Stimulated activated CD4-positive, alpha-beta T cell treated with anti-CD3 and anti-CD28 coated beads, Interleukin-4, amount 100 ng/mL, for 4 hours (primary cell): Measurements from ENCODE around the gene ASTL.
"Not testable (repeated sequence)": the region's sequence is repeated elsewhere in the genome, so short reads cannot be mapped to it uniquely, and the experiment has no call there.

Experiments used
- DNase-seq, 2 experiments: peaks; one replicate each; pipeline ENCODE4 v3.0.0-alpha.2; 2020

Gene ASTL

DNA sequence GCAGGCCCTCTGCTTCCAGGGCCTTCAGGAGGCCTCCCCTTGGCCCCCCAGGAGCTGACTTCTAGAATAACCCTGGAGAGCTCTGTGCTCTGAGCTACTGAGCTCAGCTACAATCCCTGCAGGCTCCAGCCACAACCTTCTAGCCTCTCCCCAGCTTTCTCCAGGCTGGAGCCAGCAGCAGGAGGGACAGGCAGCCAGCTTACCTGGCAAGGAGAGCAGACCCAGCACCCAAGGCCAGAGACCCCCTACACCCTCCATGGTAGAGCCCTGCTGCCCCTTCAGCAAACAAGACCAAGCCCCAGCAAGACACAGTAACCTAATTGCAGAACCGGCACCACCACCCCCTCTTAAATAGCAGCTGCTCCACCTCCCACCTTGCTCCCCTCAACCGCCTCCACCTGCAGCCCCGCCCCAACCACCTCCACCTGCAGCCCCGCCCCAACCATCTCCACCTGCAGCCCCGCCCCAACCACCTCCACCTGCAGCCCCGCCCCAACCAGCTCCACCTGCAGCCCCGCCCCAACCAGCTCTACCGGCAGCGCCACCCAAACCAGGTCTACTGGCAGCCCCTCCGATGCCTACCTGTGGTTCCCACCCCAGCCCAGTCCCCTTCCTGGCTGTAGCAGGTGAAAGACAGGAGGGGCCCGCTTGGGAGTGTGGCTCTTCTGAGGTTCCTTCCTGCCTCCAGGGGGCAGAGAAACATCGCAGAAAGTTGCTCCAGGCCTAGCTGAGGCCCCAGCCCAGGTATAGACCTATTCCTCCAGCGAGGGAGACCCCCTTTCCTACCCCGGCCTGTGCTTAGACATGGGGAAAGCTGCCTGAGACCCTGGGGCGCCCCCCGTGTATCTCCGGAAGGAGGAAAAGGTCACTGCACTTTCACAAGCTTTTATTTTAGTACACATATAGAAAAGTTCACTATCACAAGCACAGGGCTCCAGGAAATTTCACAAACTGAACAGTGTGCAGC lies at the start of gene ASTL:
Gene ASTL (minus strand): TSS at position 324 of the 967 bp plus-strand sequence. CDS start 66 bp downstream, at position 258.
- peak; percentile 54 to 62 for DNase-seq

DNA sequence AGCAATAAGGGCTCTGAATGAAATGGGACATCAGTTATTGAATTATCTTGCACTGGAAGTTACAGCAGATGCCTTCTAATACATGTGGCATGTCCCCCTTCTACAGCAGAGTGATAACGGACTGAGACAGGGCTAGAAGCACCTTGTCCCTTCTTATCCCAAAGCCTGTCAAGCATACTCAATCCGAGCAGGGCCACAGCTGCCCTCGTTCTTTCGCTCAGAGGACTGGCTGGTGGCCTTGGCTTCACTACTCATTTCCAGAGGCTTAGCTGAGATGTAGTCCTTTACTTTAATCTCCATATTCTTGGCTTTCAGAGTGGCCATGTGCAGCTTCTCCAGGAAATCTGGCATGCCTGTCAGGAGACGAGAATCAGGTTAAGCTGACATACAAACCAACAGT lies 48.3 kb upstream of the ASTL start:
- no peak for DNase-seq

DNA sequence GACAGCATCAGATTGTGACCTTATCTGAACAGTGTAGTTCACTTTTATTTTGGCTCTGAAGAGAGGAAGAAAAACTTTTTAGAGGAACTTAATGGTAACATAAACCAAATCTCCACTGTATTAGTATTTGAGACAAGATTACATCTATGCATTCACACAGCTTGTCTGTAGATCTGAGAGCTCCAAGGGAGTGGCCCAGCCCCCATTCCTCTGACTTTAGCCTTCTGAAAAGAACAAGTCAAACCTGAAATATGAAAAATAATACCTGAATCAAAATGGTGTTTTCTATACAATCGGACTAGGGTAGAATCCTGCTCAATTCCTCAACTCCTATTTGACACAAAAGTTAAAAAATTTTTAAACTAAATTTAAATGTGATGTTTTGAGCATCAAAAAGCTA lies 47.2 kb upstream of the ASTL start:
- no peak for DNase-seq

DNA sequence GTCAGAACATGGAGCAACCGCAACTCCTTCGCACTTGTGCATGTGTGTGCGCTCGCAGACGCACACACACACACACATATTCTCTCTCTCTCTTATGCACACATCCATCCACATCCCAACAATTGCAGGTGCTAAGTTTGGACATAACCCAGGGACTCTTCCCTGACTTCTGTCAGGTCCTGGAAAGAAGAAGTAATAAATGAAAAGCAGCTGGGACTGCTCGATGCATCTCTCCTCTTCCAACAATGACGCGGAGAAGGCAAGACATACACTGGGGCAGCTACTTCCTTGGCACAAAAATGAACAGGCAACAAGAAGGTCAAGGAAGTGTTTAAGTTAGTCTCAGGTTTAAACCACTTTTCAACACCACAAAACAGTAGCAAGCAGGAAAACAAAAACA lies 46.7 kb upstream of the ASTL start:
- no peak for DNase-seq

DNA sequence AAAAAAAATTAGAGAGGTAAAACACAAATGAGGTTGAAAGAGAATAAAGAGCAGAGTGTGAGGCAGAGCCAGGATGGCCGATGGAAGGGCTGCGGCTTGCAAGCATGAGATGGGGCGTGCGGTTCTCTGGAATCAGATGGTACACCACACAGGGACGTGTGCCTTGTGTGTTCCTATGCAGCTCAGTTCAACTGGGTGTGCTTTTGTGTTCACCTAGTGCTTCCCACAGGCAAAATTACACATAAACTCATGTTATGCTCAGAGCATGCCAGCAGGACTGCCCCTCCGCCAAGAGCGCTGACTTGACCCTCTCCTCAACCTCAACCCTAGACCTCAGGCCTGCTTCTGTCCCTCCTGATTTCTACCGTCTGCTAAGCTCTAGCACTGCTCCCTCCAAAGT lies 45.9 kb upstream of the ASTL start:
- DNase-seq, result no peak

DNA sequence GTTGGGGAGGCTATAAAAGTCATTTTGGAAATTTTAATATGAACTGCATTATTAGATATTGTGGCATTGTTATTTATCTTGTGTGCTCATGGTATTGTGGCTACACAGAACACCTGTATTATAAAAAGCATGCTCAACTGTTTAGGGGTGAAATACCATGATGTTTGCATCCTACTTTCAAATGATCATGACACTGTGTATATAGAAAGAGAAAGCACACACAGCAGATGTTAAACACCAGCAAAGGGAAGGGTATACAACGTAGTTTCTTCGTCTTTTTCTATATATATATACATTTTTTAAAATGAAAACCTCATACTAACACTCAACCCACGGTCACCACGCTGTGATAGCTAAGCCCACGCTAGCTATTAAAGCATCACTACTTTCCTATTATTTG lies 43.2 kb upstream of the ASTL start:
- DNase-seq, result no peak

DNA sequence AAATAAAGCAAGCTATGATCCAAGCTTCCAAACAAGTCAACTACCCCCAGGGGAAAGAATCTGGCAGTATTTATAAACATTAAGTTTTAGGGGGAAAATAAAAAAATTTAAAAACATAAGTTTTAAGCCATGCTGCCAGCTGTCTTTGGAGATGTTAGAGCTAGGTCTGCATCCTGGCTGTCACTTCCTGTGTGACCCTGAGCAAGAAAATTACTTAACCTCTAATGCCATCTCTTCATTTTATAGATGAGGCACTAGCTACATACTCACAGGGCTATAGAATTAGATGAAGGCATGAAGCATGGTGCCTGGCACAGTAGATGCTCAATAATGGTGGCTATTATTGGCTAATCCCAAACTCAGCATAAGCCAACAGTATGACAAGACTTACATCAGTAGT lies 42.2 kb upstream of the ASTL start:
- DNase-seq, result no peak

DNA sequence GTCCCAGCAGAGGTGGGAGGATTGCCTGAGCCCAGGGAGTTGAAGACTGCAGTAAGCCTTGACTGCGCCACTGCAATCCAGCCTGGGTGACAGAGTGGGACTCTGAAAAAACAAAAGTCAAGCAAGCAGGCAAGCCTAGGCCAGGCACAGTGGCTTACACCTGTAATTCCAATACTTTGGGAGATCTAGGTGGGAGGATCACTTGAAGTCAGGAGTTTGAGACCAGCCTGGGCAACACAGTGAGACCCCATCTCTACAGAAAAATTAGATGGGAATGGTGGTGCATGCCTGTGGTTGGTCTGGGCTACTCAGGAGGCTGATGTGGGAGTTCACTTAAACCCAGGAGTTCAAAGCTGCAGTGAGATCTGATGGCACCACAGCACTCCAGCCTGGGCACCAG lies 41.7 kb upstream of the ASTL start:
- no peak for DNase-seq

DNA sequence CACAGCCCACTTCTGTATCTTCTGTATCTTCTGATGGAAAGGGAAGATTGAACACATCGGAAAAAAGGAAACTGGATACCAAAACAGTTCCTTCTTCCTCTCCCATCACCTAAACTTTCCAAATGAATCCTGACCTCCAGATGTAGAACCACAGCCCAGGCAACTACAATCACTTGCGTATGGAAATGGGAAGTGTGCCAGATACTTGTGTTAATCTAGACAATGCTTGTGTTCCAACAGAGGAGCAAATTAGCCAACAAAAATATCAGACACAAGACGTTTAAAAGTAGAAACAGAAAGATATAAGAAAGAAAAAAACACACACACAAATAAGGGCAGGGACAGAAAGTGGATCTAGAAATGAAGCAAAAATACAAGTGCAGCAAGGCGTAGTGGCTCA lies 38.4 kb upstream of the ASTL start:
- DNase-seq, result no peak

DNA sequence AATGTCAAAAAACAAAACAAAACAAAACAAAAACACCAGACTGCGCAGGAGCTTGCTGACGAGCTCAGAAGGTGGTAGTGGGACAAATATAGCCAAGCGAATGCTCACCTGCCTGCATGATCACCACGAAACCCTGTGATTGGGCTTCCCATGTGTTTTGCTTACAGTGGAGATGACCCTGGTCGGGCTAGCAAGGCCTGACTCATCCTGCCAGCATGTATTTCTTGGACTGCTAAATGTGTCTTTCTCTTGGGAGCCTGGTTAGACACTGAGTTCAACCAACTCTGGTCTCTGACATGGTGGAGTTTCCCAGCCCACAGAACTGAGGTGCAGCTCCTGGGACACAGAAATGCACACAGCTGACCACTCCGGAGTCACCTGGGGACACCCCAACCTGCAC lies 37.6 kb upstream of the ASTL start:
- no peak for DNase-seq

DNA sequence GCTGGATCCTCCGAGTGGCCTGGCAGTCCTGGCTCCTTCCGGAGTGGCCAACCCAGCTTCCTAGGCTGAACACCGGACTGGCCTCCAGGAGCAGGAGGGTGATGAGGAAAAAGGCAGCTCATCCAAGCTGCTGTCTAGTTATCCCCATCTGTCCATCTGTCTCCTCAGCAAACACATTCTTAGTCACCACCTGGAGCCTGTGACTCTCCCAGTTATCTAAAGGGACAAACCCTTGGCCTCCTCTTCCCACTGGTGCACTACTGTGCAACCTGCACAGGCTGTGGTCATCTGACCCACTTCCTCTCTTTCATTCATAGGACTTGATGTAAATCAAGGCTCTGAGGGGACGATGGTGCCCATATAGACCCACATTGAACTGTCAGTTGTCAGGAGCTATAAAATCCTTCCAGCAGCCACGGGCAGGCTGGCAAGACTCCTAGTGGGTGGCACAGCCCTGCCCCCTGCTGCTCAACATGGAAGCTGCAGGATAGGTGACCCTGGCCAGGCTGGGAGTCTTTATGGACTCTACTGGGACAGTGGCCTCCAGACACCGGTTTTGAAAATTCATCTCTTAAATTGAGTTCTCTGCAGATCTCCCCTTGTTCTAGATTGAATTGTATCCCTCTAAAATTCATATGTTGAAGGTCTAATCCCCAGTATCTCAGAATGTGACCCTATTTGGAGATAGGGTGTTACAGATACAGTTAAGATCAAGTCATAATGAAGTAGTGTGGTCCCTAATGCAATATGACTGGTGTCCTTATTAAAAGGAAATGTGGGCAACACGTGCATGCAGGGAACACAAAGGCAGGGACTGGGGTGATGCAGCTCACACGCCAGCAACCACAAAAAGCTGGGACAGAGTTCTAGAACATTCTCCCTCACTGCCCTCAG lies 36.2 kb upstream of the ASTL start:
- DNase-seq, result peak; percentile 77 to 81

DNA sequence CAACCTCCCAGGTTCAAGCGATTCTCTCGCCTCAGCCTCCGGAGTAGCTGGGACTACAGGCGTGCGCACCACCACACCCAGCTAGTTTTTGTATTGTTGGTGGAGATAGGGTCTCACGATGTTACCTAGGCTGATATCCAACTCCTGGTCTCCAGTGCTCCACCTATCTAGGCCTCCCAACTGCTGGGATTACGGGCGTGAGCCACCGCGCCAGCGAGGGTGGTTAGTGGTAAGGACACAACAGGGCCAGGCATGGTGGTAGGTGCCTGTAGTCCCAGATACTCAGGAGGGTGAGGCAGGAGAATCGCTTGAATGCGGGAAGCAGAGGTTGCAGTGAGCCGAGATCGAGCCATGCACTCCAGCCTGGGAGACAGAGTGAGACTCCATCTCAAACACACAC lies 33.5 kb upstream of the ASTL start:
- DNase-seq, result no peak

DNA sequence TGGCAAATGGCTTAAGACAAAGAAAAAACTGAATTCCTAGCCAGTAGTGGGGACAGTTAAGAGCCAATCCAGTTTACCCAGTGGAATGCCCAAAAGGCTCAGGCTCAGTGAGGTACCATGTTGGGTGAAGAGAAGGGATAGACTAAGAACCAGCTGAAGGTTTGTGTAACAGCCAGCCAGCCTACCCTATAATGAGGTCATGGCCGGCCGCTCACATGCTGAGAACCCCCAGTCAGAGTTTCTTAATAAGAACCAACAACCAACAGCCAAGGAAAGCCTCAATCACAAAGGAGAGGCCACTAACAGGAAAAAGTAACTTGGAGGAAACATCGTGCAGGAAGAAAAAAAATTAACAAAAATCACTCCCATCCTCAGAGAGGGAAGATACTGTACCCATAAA lies 32.3 kb upstream of the ASTL start:
- no peak for DNase-seq

DNA sequence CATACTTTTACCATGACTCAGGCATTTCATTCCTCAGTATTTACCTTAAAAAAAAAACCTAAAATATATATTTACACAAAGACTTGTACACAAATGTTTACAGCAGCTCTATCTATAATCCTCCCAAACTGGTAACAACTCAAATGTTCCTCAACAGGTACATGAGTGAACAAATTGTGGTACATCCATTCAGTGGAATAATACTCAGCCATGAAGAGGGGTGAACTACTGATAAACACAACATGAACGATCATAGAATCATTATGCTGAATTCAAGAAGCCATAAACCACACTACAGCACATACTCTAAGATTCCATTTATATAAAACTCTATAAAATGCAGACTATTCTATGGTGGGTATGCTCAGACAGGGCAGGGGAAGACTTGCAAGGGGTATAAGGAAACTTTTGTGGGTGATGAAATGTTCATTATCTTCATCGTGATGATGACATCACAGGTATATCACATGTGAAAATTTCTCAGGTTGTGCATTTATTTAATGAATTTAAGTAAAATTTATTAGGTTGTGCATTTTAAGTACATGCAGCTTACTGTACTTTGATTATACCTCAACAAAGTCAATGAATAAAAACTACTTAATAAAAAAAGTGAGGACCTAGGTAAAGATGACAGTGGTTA lies 31.7 kb upstream of the ASTL start:
- no peak for DNase-seq

DNA sequence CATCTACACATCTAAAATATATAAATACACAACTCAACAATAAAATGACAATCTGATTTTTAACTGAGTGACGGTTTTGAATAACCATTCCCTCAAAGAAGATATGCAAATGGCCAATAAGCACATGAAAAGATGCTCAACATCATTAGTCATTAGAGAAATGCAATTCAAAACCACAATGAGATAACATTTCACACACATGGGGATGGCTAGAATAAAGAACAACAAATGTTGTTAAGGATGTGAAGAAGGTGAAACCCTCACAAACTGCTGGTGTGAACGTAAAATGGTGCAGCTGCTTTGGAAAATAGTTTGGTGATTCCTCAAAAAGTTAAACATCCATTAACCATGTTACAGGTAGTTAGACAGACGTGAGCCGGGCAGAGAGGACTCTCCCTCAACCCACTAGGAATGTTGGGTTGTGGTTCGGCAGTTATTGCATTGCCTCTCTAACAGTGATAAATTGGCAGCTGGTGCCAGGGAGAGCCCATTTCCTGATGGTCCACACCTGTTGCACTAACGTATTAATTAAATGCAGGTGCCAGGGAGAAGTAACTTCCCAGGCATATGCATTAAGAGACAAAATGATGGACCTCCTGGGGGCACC lies 29.2 kb upstream of the ASTL start:
- DNase-seq, result no peak

DNA sequence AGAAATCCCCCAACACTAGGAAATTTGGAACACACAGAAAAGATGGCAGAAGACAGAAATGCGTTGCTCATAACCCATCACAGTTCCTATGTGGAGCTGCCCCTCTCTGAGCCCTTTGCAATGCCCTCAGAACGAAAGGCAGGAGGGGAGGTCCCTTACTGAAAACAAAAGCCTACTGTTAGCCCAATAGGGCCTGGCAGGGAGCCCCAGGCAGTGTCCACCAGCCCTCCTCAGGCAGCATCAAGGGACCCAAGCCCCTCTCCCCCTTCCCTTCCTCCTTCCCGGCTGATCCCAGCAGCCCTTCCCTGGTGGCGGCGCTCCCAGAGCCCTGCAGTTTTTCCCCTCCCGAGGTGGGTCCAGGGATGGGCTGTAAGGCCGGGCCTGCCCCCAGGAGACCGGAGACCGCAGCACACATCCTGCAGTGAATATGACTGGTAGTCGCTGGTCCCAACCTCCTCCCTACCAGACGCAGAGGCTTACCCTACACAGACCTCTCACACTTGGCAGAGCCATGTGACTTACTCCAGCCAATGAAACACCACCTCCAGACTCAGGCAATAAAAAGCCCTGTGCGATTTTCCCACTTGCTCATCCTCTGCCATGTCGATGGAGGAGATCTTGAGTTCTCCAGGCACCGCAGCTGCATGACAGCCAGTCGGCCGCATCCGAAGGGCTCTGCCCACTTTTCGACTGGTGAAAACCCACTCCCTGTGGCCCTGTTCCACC lies 26.3 kb upstream of the ASTL start:
- peak; percentile 46 to 65 for DNase-seq

DNA sequence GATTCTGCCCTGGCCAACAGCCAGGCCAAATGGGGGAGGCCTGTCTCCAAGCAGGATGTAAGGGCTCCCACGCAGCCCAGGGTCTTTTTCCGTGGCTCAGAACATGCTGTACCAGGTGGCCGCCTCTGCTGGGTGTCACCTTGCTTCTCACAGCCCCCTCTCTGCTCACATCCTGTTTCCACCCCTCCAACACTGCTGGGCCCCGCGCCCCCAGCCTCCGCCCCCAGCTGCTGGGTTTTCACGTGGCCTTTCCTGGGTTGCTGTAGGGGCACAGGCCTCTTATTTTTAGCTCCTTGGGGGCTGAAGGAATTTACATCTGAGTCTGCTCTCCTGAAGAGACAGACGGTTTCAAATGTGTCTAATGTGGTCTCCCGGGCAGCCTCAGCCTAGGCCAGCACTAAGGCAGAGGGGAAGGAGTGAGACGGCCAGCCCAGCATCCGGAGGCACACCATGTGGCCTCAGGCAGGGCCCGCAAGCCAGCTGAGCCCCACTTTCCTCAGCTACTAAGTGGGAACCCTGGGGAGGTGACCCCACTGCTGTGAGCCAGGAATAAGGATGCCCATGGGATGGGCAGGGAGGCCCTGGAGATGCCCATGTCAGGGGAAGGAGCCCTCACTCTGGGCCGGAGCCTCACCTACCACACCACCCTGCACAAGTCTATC lies 25.6 kb upstream of the ASTL start:
- peak; percentile 76 to 94 for DNase-seq

DNA sequence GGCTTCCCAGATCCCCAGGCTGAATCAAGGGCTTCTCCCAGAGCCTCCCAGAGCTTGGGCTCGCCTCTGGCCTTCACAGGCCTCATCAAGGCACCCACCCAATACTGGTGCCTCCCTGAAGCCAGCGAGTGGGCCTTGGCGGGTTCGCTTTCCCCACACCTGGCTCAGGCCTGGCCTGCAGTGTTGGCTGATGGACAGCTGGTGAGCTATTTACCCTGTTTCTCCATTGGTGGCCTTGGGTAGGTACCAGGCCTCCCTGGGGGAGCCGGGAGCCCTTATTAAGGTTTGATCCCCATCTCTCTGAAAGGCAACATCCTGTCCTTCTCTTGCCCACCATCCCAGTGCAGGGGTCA lies 25.1 kb upstream of the ASTL start:
- DNase-seq, result peak in 1 of 2 experiments; percentile 18

DNA sequence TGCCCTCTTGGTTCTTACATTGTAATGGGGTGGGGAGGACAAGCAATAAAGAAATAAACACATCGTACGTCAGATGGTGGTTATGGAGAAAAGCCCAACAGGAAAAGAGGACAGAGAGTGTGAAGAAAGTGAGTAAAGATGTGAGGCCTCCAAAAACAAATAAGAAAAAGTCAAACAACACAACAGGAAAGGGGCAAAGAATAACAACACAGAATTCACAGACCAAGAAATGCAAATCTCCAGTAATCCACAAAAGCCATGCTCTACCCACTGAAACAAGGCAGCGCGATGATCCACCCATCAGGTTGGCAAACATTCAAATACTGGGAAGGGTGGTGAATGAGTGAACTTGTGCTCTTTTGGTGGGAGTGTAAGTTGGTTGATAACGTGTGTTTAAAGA lies 23.6 kb upstream of the ASTL start:
- DNase-seq, result no peak

DNA sequence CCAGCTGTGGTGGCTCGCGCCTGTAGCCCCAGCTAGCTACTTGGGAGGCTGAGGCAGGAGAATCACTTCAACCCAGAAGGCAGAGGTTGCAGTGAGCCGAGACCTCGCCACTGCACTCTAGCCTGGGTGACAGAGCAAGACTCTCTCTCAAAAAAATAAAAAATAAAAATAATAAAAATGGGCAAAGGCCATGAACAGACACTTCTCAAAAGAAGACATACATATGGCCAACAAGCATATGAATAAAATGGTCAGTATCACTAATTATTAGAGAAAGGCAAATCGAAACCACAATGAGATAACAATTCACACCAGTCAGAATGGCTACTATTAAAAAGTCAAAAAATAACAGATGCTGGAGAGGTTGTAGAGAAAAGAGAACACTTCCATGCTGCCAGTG lies 22.1 kb upstream of the ASTL start:
- DNase-seq, result not testable (repeated sequence)

DNA sequence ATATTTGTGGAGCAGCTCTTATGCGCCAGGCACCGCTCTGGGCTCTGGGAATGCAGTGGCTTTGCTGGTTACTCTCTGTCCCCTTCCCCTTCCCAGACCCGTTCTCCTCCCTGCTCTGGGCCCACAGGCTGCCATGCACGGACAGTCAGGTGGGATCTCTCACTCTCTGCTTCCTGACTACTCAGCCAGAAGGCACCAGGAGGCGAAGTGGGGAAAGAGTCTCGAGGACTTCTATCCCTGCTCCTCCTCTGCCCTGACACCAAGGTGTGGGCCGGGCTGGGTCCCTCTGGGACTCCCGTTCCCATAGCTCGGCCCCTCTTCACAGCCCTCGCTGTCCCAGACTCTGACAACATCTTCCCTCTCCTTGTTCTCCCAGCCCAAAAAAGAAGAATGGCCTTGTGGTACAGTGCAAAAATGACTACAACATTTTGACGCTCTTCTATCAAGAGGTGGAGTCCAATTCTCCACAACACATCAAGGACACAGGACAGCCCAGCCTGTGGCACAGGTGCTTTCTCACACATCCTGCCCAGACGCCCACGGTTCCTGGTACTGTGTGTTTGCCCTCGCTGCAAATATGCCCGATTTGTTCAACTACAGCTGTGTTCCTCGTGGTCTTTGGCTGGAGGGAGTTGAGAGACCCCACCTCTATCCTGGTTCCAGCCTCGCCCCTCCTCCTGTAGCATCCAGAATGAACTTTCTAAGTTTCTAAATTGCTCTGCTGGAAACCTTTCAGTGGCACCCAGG lies 21.0 kb upstream of the ASTL start:
- peak; percentile 43 to 62 for DNase-seq
